HepG2 (cell line): ENCODE data around the gene PPP2R2D. TPM values are rescaled to one million over a fixed set of nuclear protein-coding genes. Genes with fewer than 3 reads are reported as not detected.
A peak's percentile ranks its signal among the peaks of the same experiment; 100 is the strongest.

Source experiments
- FOXP4 ChIP-seq: sonication (generic); formaldehyde crosslinking; IDR thresholded peaks from 2 replicates; pipeline ENCODE4 v1.4.0; 2020; ENCODE audit warnings: missing genetic modification reagents
- GATAD2A ChIP-seq: IDR thresholded peaks from 2 replicates; pipeline ENCODE4 v1.6.1; 2016
- HNF4A ChIP-seq: sonication (generic); formaldehyde crosslinking; IDR thresholded peaks from 2 replicates; pipeline ENCODE4 v1.4.0; 2020; ENCODE audit warnings: missing genetic modification reagents
- JUND ChIP-seq: sonication (generic); formaldehyde crosslinking; IDR thresholded peaks from 2 replicates; pipeline ENCODE4 v1.8.0; 2022; ENCODE audit warnings: mild to moderate bottlenecking, missing genetic modification reagents
- SAP130 ChIP-seq: IDR thresholded peaks from 2 replicates; pipeline ENCODE4 v1.6.1; 2016; ENCODE audit warnings: low read depth
- TBX2 ChIP-seq: sonication (generic); formaldehyde crosslinking; IDR thresholded peaks from 2 replicates; pipeline ENCODE4 v1.5.0; 2020; ENCODE audit warnings: missing genetic modification reagents, mild to moderate bottlenecking, borderline replicate concordance
- ZBTB33 ChIP-seq: sonication (generic); formaldehyde crosslinking; IDR thresholded peaks from 2 replicates; pipeline ENCODE4 v1.4.0; 2020; ENCODE audit warnings: missing genetic modification reagents
- ZFAT ChIP-seq: sonication (generic); formaldehyde crosslinking; conservative IDR thresholded peaks from 2 replicates; pipeline ENCODE4 v1.8.1; 2023; ENCODE audit warnings: missing genetic modification reagents, inconsistent platforms
- ZMYM4 ChIP-seq: sonication (generic); formaldehyde crosslinking; IDR thresholded peaks from 2 replicates; pipeline ENCODE4 v1.8.1; 2023; ENCODE audit warnings: mild to moderate bottlenecking, missing genetic modification reagents
- ZNF281 ChIP-seq: sonication (generic); formaldehyde crosslinking; IDR thresholded peaks from 2 replicates; pipeline ENCODE4 v1.4.0; 2020; ENCODE audit warnings: missing genetic modification reagents, borderline replicate concordance
- polyA plus RNA-seq, 8 experiments: library from polyadenylated mRNA; depleted of rRNA in 3 of 8; stranded (reverse) in 7 of 8; unstranded in 1 of 8; fragments of >200 nt; fragmentation: Illumina TruSeq in 4 of 8; extraction: Trizol in 4 of 8; gene quantifications; 2 replicates each; pipeline versions ENCODE4 v1.2.1 to v1.2.3, GENCODE V29; 2011 to 2016; ENCODE audit warnings: low read depth in 4 of 8, missing spikeins in 1 of 8, mixed read lengths in 1 of 8; ENCODE audit not compliant: insufficient read depth in 1 of 8
- total RNA-seq, 5 experiments: library from RNA; depleted of rRNA; stranded (reverse); fragments of >200 nt; fragmentation: Illumina TruSeq; extraction: Trizol; gene quantifications; 2 replicates each; pipeline ENCODE4 v1.2.3, GENCODE V29; 2016; ENCODE audit warnings: low read depth in 1 of 5
- TF ChIP-seq, protein P1 (sequence below): IDR thresholded peaks from 2 replicates; pipeline ENCODE4 v1.4.0; 2020; ENCODE audit warnings: mild to moderate bottlenecking, missing genetic modification reagents
- TF ChIP-seq, protein P2 (sequence below): sonication (generic); formaldehyde crosslinking; IDR thresholded peaks from 2 replicates; pipeline ENCODE4 v1.5.1; 2020; ENCODE audit warnings: mild to moderate bottlenecking, missing genetic modification reagents, moderate library complexity

PPP2R2D gene
- total and polyA plus RNA-seq, 2 of the 13 experiments (the other 11 are each of a cell fraction or from before 2014, with no cell fraction given), result 32.7 to 33.2 TPM

DNA sequence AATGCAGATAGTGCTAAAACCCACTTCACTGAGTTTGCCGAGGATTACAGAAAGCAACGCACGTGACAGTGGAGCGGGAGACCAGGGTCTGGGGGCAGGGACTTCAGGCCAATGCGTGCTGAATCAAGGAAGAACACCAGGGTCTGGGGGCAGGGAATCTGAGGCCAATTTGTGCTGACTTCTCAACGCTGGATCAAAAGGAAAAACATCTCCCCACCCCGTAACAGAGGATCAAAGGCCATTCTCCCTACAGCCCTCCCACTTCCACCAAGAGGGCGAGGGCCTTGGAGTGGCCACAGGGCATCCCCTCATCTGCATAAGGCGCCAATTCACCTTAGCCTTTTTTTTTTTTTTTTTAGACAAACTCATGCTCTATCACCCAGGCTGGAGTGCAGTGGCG lies 103.2 kb downstream of the PPP2R2D start (continued):
- TF ChIP-seq ZNF281 (CRISPR knock-in tag) (0 out of 2 replicates have a peak, but pooled peaks have one; percentile 56), ZBTB33 (CRISPR knock-in tag) (0 out of 2 replicates have a peak, but pooled peaks have one; percentile 22), ZFAT (CRISPR knock-in tag) (no peak), HNF4A (CRISPR knock-in tag) (peak; percentile 45), TBX2 (CRISPR knock-in tag) (0 out of 2 replicates have a peak, but pooled peaks have one; percentile 27), JUND (CRISPR knock-in tag) (no peak), FOXP4 (peak; percentile 28; the same call in 1 of the 2 replicates), GATAD2A (CRISPR knock-in tag) (0 out of 2 replicates have a peak, but pooled peaks have one; percentile 15), ZMYM4 (CRISPR knock-in tag) (no peak), SAP130 (CRISPR knock-in tag) (peak; percentile 13; the same call in 1 of the 2 replicates)
- TF ChIP-seq, protein P1, sequence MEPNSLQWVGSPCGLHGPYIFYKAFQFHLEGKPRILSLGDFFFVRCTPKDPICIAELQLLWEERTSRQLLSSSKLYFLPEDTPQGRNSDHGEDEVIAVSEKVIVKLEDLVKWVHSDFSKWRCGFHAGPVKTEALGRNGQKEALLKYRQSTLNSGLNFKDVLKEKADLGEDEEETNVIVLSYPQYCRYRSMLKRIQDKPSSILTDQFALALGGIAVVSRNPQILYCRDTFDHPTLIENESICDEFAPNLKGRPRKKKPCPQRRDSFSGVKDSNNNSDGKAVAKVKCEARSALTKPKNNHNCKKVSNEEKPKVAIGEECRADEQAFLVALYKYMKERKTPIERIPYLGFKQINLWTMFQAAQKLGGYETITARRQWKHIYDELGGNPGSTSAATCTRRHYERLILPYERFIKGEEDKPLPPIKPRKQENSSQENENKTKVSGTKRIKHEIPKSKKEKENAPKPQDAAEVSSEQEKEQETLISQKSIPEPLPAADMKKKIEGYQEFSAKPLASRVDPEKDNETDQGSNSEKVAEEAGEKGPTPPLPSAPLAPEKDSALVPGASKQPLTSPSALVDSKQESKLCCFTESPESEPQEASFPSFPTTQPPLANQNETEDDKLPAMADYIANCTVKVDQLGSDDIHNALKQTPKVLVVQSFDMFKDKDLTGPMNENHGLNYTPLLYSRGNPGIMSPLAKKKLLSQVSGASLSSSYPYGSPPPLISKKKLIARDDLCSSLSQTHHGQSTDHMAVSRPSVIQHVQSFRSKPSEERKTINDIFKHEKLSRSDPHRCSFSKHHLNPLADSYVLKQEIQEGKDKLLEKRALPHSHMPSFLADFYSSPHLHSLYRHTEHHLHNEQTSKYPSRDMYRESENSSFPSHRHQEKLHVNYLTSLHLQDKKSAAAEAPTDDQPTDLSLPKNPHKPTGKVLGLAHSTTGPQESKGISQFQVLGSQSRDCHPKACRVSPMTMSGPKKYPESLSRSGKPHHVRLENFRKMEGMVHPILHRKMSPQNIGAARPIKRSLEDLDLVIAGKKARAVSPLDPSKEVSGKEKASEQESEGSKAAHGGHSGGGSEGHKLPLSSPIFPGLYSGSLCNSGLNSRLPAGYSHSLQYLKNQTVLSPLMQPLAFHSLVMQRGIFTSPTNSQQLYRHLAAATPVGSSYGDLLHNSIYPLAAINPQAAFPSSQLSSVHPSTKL (CRISPR knock-in tag), result peak; percentile 30; the same call in 1 of the 2 replicates
- TF ChIP-seq, protein P2, sequence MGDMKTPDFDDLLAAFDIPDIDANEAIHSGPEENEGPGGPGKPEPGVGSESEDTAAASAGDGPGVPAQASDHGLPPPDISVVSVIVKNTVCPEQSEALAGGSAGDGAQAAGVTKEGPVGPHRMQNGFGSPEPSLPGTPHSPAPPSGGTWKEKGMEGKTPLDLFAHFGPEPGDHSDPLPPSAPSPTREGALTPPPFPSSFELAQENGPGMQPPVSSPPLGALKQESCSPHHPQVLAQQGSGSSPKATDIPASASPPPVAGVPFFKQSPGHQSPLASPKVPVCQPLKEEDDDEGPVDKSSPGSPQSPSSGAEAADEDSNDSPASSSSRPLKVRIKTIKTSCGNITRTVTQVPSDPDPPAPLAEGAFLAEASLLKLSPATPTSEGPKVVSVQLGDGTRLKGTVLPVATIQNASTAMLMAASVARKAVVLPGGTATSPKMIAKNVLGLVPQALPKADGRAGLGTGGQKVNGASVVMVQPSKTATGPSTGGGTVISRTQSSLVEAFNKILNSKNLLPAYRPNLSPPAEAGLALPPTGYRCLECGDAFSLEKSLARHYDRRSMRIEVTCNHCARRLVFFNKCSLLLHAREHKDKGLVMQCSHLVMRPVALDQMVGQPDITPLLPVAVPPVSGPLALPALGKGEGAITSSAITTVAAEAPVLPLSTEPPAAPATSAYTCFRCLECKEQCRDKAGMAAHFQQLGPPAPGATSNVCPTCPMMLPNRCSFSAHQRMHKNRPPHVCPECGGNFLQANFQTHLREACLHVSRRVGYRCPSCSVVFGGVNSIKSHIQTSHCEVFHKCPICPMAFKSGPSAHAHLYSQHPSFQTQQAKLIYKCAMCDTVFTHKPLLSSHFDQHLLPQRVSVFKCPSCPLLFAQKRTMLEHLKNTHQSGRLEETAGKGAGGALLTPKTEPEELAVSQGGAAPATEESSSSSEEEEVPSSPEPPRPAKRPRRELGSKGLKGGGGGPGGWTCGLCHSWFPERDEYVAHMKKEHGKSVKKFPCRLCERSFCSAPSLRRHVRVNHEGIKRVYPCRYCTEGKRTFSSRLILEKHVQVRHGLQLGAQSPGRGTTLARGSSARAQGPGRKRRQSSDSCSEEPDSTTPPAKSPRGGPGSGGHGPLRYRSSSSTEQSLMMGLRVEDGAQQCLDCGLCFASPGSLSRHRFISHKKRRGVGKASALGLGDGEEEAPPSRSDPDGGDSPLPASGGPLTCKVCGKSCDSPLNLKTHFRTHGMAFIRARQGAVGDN (CRISPR knock-in tag), result peak; percentile 35; the same call in 1 of the 2 replicates
